HG02759 (cell line): ENCODE measurements around the gene ZNF646.
A peak's percentile ranks its signal among the peaks of the same experiment; 100 is the strongest.

Experiments
- ATAC-seq: cut with Tn5 transposase; IDR thresholded peaks from one replicate; pipeline ENCODE4 v1.9.1; 2021; ENCODE audit warnings: mild to moderate bottlenecking, moderate library complexity; ENCODE audit not compliant: unreplicated experiment

ZNF646 gene

GRCh38 chr16:31108035-31108793 lies 34.0 kb downstream of the ZNF646 start, which contains the start of gene BCKDK:
TSS of gene BCKDK (plus strand) at chr16:31108386. CDS start at chr16:31109224, 838 bp downstream.
- ATAC-seq, result peak; percentile 92

DNA sequence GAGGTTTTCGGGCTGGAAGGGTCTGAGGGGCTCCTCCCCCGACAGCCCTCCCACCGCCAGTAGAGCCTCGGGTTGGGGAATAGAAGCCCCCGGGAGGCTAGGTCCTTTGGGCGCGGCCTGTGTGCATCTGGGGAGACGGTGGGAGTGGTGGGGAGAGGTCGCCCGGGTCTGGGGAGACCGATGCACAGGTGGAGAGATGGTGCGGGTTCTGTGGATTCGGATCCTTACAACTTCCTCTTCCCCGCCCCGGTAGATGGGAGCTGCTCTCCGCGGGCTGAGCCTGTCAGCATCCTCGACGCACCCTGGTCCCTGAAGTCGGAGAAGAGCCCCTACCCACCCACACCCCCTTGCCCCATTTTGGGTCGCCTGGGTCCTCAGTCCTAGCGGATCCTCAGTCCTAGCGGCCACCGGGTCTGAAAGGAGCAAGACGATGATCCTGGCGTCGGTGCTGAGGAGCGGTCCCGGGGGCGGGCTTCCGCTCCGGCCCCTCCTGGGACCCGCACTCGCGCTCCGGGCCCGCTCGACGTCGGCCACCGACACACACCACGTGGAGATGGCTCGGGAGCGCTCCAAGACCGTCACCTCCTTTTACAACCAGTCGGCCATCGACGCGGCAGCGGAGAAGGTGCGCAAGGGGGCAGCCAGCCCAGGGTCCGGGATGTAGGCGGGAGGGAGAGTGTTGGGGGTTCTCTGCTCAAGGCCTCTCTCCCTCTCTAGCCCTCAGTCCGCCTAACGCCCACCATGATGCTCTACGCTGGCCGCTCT lies 34.8 kb downstream of the ZNF646 start:
- no peak for ATAC-seq

DNA sequence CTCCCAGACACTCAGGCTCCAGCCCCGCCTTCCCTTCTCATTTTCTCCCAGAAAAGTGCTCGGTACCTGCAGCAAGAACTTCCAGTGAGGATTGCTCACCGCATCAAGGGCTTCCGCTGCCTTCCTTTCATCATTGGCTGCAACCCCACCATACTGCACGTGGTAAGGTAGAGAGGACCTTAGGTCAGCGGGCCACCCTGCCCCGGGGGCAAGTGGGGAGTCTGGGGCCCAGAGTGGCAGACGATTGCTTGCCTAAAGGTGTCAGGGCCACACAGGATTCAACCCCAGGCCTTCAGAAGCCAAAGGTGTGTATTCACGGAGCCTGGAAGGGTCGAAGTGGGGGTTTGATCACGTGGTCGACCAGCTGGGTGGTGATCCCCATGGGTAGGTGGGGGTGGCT lies 35.4 kb downstream of the ZNF646 start:
- no peak for ATAC-seq

DNA sequence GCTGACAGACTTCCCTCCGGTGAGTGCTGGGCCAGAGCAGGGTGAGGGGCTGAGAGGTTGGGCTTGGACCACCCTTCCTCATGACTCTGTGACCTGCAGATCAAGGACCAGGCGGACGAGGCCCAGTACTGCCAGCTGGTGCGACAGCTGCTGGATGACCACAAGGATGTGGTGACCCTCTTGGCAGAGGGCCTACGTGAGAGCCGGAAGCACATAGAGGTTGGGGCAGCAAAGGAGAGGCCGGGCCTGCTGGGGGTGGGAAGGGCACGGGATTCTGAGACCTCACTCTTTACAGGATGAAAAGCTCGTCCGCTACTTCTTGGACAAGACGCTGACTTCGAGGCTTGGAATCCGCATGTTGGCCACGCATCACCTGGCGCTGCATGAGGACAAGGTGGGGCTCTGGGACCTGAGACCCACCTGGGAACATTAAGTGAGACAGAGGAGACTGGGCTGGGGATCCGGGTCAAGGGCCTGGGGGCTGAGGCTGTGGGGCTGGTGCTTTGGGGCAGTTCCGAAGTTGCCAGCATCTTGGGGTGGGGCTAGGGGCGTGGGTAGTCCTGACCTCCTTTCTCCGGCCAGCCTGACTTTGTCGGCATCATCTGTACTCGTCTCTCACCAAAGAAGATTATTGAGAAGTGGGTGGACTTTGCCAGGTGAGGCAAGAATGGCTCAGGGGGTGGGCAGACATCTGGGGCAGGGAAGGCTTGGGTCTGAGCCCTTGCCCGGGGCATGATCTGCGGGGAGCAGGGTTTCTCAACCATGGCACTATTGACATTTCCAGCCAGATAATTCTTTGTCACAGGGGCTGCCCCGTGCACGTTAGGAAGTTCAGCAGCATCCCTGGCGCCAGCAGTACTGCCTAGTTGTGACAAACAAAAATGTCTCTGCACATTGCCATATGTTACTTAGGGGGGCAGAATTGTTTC lies 36.1 kb downstream of the ZNF646 start:
- ATAC-seq, result no peak

GRCh38 chr16:31111881-31112466 lies 37.8 kb downstream of the ZNF646 start:
- ATAC-seq, result no peak

DNA sequence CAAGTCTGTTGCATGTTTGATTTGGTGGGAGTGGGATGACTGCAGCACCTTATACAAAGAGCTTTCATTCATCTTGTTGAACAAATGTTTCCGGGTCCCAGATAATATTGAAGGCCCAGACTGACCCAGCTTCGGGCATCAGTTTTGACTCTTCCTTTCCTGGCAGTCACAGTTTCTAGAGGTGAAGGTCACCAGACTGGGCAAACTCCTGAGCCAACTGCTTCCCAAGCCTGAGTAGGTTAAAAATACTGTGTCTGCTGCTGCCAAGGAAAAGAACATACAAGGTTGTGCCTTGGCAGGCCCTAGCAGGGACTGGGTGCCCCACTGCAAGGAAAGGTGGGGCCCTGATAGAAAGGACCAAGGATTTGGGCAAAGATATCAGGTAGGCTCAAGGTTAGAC lies 38.5 kb downstream of the ZNF646 start:
- no peak for ATAC-seq

DNA sequence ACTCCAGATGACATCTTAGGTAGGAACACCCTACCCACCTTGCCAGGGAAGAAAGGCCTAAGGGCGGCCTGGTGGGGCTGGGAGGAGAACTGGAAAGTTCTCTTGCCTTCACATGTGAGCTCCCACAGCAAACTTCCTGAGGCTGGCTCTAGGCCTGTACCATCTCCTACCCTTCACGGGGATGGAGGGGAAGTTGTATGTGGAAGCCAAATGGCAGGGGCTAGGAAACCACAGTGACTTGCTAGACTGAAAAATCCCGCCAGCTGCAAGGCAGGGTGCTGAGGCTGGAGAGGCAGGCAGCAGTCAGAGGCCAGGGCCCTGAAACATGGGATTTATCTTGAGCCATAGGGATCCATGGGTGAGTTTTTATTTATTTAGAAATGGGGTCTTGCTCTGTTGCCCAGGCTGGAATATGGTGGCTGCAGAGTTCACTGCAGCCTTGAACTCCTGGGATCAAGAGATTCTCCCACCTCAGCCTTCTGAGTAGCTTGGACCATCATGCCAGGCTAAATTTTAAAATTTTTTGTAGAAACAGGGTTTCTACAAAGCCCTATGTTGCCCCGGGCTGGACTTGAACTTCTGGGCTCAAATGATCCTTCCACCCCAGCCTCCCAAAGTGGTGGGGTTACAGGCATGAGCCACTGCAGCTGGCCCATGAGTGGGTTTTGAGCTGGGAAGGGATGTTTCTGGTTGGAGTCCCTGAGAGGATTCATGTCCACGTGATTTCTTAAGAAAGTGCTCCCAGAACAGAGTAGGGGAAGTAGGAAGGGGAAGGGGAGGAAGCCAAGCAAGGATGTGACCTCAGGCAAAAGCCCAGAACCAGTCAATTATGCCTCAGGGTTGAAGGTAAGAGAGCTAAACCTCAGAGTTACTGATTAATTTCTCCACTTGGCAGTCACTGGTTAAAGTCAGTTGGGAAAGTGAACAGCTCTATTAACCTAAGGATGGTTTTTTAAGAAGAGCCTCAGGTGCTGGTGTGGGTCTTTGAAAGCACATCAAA lies 39.2 kb downstream of the ZNF646 start:
- ATAC-seq, result no peak

DNA sequence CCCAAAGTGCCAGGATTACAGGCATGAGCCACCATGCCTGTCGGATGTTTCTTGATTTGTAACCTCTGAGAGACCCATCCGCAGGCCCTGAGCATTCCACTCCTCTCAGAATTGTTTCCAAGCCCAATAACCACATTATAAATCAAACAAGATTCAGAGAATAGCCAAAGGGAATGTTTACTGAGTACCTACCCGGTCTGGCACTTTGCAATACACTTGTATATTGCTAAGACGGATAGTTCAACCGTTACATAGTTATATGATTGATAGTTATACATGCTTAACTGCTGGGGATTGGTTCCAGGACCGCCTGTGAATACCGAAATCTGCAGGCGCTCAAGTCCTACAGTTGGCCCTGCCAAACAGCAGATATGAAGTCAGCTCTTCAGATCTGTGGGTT lies 40.2 kb downstream of the ZNF646 start:
- ATAC-seq, result no peak

- ATAC-seq, result peak; percentile 89
Observed at GRCh38 chr16:31117384-31118222, 43.4 kb downstream of the ZNF646 start, which contains the start of gene KAT8. TSS of gene KAT8 (plus strand) at chr16:31117664. CDS start at chr16:31117682, 18 bp downstream.

- ATAC-seq, result no peak
Observed at GRCh38 chr16:31118223-31119155, 44.3 kb downstream of the ZNF646 start.

DNA sequence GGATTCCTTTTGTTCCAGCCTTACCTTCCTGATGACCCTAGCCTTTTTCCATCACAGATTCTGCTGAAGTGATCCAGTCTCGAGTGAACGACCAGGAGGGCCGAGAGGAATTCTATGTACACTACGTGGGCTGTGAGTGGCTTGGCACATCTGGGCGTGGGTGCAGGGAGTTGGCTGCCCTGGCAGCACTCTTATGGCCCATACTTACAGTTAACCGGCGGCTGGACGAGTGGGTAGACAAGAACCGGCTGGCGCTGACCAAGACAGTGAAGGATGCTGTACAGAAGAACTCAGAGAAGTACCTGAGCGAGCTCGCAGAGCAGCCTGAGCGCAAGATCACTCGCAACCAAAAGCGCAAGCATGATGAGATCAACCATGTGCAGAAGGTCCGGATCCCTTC lies 45.9 kb downstream of the ZNF646 start:
- ATAC-seq, result no peak

GRCh38 chr16:31125844-31126243 lies 51.6 kb downstream of the ZNF646 start:
- no peak for ATAC-seq

GRCh38 chr16:31127182-31127581 lies 53.0 kb downstream of the ZNF646 start:
- ATAC-seq, result no peak

- no peak for ATAC-seq
Observed at GRCh38 chr16:31128711-31129567, 54.7 kb downstream of the ZNF646 start.

DNA sequence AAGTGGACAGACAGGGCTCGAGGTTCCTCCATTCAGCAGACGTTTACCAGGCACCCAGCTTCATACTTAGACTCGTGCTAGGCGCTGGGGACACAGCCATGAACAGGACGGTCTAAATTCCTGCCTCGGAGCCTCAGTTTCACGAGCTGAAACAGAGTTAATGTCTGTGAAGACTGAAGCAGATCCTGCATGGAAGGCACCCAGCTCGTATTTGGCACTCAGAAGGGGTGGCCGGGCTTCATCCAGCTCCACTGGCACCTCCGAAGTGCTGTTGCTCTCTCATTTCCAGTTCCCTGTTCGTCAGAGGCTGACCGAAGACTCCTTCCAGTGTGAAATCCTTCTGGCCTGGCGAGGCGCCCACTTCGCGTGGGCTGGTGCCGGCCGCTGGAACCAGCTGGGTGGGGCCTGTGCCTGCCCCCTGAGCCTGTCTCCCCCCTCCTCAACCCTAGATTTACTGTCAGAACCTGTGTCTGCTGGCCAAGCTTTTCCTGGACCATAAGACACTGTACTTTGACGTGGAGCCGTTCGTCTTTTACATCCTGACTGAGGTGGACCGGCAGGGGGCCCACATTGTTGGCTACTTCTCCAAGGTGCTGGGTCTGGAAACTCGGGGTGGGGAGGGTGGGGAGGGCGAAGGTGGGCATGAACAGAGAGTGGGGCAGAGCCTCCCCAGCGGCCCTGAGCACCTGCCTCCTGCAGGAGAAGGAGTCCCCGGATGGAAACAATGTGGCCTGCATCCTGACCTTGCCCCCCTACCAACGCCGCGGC lies 55.5 kb downstream of the ZNF646 start:
- no peak for ATAC-seq
